ENCODE measurements around the gene ANKH. TPM values are rescaled to one million over a fixed set of nuclear protein-coding genes. Genes with fewer than 3 reads are reported as not detected.
A peak's percentile ranks its signal among the peaks of the same experiment; 100 is the strongest.

Gene ANKH
- total and polyA plus RNA-seq, 2 of the 13 experiments (the other 11 are each of a cell fraction or from before 2014, with no cell fraction given), result 25.0 to 36.0 TPM

- Histone ChIP-seq H3K4me1 (ENCODE audit: insufficient read depth, low read length) (no peaks in the 10 kb centered on the region), H3K4me2 (ENCODE audit: low read depth, low read length) (no peak overlapping the region), H2AFZ (ENCODE audit: low read length) (no peak overlapping the region), H3K27ac (ENCODE audit: extremely low read length, insufficient read depth, low read length) (no peak overlapping the region), H3K79me2 (ENCODE audit: insufficient read depth, low read length) (no peaks in the 10 kb centered on the region), H3K27me3 (ENCODE audit: control insufficient read depth in 1 of 2, insufficient read depth in 2 of 2, low read length in 2 of 2) (no peaks in the 10 kb centered on the region), H3K36me3 (replicated peaks in 1 of 2; ENCODE audit: control insufficient read depth in 1 of 2, insufficient read depth in 2 of 2, low read length in 2 of 2) (peaks cover 35 to 77% of the 10 kb centered on the region in 2 experiments; a peak in 4 of 5 replicates), H4K20me1 (ENCODE audit: insufficient read depth, low read length) (no peaks in the 10 kb centered on the region), H3K9ac (ENCODE audit: insufficient read depth, low read depth, low read length) (no peak overlapping the region), H3K9me3 (ENCODE audit: low read length) (no peaks in the 10 kb centered on the region), H3K4me3 (replicated peaks in 1 of 3; ENCODE audit: insufficient read depth in 1 of 3, low read depth in 2 of 3, low read length in 3 of 3) (no peak overlapping the region)
- DNase-seq (ENCODE audit: low spot score), result peak; percentile 48
- POLR2A ChIA-PET, result no interaction called here
- no peak for FAIRE-seq
- 92% methylated on average over 6 of the region's 6 CpGs for WGBS (ENCODE audit: low lambda C conversion rate)
- intact Hi-C loops (cut with micrococcal nuclease; ENCODE audit: unreplicated experiment), result loop anchor here (1.0 to 5.0 kb wide), 3 partner anchors 42 to 329 kb away; no protein-coding TSS in a partner anchor
- no TSS peak for BruUV-seq (replicated peaks)
- CTCF ChIA-PET (ENCODE audit: low intra/inter-chr PET ratio, low total read pairs), result interaction anchor here (0.7 to 1.2 kb wide), 2 partner anchors 318 to 328 kb away, joined by 4 to 5 read pairs; no protein-coding TSS in a partner anchor
- peak; percentile 63; the same call in 2 of the 3 replicates for ATAC-seq
- TF ChIP-seq RAD21 (CRISPR knock-in tag; IDR thresholded peaks at IDR 0.05) (0 out of 2 replicates have a peak, but pooled peaks have one; percentile 28), SMC3 (IDR thresholded peaks at IDR 0.05; ENCODE audit: low read length) (peak; percentile 38), YEATS2 (CRISPR knock-in tag; IDR thresholded peaks at IDR 0.05; ENCODE audit: borderline replicate concordance) (no peak), STAG1 (CRISPR knock-in tag; IDR thresholded peaks at IDR 0.05) (peak; percentile 76)
- TF ChIP-seq, protein P1, sequence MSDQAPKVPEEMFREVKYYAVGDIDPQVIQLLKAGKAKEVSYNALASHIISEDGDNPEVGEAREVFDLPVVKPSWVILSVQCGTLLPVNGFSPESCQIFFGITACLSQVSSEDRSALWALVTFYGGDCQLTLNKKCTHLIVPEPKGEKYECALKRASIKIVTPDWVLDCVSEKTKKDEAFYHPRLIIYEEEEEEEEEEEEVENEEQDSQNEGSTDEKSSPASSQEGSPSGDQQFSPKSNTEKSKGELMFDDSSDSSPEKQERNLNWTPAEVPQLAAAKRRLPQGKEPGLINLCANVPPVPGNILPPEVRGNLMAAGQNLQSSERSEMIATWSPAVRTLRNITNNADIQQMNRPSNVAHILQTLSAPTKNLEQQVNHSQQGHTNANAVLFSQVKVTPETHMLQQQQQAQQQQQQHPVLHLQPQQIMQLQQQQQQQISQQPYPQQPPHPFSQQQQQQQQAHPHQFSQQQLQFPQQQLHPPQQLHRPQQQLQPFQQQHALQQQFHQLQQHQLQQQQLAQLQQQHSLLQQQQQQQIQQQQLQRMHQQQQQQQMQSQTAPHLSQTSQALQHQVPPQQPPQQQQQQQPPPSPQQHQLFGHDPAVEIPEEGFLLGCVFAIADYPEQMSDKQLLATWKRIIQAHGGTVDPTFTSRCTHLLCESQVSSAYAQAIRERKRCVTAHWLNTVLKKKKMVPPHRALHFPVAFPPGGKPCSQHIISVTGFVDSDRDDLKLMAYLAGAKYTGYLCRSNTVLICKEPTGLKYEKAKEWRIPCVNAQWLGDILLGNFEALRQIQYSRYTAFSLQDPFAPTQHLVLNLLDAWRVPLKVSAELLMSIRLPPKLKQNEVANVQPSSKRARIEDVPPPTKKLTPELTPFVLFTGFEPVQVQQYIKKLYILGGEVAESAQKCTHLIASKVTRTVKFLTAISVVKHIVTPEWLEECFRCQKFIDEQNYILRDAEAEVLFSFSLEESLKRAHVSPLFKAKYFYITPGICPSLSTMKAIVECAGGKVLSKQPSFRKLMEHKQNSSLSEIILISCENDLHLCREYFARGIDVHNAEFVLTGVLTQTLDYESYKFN (CRISPR knock-in tag; conservative IDR thresholded peaks at IDR 0.05), result no peak
- TF ChIP-seq, protein P2, sequence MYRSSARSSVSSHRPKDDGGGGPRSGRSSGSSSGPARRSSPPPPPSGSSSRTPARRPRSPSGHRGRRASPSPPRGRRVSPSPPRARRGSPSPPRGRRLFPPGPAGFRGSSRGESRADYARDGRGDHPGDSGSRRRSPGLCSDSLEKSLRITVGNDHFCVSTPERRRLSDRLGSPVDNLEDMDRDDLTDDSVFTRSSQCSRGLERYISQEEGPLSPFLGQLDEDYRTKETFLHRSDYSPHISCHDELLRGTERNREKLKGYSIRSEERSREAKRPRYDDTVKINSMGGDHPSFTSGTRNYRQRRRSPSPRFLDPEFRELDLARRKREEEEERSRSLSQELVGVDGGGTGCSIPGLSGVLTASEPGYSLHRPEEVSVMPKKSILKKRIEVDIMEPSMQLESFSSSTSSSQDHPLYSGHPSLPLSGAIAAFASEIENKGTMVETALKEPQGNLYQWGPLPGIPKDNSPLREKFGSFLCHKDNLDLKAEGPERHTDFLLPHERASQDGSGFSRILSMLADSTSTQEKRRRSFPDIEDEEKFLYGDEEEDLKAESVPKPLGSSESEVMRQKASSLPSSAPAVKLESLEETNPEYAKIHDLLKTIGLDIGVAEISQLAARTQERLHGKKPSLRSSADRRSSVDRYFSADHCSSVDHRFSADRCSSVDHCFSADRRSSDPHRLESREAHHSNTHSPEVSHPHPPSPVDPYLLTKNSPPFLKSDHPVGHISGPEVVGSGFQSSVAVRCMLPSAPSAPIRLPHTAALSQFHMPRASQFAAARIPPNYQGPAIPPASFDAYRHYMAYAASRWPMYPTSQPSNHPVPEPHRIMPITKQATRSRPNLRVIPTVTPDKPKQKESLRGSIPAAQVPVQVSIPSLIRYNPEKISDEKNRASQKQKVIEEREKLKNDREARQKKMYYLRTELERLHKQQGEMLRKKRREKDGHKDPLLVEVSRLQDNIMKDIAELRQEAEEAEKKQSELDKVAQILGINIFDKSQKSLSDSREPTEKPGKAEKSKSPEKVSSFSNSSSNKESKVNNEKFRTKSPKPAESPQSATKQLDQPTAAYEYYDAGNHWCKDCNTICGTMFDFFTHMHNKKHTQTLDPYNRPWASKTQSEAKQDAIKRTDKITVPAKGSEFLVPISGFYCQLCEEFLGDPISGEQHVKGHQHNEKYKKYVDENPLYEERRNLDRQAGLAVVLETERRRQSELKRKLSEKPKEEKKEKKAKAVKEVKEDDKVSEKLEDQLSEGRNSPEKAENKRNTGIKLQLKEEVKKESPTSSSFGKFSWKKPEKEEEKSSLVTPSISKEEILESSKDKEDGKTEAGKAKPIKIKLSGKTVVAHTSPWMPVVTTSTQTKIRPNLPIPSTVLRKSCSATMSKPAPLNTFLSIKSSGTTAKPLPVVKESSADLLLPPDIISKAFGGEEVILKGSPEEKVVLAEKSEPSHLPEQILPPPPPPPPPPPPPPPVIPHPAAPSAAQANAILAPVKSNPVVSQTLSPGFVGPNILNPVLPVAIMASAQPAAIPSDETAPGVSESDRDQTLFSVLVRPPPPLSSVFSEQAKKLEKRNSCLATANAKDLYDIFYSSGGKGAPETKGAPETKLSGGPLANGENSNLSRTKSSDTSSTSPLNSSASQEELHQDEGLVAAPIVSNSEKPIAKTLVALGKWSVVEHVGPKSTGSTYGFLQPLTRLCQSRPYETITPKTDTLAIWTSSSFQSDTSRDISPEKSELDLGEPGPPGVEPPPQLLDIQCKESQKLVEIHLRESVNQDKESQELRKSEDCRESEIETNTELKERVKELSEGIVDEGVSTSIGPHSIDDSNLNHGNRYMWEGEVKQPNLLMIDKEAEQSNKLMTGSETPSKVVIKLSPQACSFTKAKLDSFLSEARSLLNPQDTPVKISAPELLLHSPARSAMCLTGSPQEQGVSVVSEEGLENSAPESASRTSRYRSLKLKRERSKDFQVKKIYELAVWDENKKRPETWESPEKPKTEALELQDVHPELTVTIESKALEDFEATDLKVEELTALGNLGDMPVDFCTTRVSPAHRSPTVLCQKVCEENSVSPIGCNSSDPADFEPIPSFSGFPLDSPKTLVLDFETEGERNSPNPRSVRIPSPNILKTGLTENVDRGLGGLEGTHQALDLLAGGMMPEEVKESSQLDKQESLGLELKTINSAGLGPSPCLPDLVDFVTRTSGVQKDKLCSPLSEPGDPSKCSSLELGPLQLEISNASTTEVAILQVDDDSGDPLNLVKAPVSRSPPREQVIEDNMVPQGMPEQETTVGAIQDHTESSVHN (CRISPR knock-in tag; IDR thresholded peaks at IDR 0.05), result no peak
- TF ChIP-seq, protein P3, sequence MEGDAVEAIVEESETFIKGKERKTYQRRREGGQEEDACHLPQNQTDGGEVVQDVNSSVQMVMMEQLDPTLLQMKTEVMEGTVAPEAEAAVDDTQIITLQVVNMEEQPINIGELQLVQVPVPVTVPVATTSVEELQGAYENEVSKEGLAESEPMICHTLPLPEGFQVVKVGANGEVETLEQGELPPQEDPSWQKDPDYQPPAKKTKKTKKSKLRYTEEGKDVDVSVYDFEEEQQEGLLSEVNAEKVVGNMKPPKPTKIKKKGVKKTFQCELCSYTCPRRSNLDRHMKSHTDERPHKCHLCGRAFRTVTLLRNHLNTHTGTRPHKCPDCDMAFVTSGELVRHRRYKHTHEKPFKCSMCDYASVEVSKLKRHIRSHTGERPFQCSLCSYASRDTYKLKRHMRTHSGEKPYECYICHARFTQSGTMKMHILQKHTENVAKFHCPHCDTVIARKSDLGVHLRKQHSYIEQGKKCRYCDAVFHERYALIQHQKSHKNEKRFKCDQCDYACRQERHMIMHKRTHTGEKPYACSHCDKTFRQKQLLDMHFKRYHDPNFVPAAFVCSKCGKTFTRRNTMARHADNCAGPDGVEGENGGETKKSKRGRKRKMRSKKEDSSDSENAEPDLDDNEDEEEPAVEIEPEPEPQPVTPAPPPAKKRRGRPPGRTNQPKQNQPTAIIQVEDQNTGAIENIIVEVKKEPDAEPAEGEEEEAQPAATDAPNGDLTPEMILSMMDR (CRISPR knock-in tag; IDR thresholded peaks at IDR 0.05), result peak; percentile 62
- in situ Hi-C loops (cut with HindIII; ENCODE audit: extremely low pct_ligation_motif_present, low pct_unique_long_range_greater_than_20kb), result no loop called here
Measured at GRCh38 chr5:14685757-14686156, 185.8 kb downstream of the ANKH start.
